Activated CD4-positive, CD25-positive, alpha-beta regulatory T cell treated with anti-CD3 and anti-CD28 coated beads, Interleukin-2, amount 50 U/mL, for 24 hours (primary cell): ENCODE measurements around the gene RBFA.

Experiments
- ATAC-seq, 2 donors: fragments of 150-1000 bp; cut with Tn5 transposase; one replicate each; pipeline ENCODE4 v1.10.0; 2021; ENCODE audit warnings: mild to moderate bottlenecking in 1 of 2, moderate library complexity in 1 of 2

RBFA gene

DNA sequence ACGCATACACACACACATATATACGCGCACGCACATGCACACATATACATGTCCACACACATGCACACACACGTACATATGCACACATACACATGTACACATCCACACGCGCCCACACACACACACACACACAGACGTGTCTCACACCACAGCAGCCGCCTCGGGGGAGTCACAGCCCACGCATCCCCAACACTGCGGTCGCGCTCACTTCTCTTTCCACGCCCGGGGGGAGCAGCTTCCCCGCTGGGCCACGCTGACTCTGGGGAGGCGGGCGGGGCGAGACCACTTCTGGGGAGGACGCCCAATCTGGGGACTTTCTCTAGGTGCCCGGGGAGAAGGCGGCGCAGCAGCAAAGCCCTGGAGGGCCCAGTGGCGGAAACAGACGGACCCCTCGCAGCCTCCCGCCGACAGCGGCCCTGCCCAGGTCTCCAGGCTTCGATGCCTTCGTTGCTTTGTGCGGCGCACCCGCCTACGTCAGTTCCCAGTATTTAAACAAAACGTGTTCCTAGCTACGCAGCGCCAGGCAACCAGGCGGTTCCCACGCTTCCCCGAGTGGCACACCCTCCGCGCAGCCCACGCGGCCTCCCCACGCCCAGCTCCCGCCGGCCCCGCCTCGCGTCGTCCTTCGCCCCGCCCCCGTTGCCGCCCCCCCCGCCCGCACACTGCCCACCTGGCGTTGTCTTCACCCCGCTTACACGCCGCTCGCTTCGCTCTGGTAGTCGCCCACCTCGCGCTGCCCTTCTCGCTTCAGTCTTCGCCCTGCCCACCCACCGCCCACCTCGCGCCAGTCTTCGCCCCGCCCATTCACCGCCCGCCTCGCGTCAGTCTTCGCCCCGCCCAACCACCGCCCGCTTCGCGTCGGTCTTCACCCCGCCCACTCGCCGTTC is 810 bp upstream of the RBFA start:
- ATAC-seq: peak; percentile 56 to 60

DNA sequence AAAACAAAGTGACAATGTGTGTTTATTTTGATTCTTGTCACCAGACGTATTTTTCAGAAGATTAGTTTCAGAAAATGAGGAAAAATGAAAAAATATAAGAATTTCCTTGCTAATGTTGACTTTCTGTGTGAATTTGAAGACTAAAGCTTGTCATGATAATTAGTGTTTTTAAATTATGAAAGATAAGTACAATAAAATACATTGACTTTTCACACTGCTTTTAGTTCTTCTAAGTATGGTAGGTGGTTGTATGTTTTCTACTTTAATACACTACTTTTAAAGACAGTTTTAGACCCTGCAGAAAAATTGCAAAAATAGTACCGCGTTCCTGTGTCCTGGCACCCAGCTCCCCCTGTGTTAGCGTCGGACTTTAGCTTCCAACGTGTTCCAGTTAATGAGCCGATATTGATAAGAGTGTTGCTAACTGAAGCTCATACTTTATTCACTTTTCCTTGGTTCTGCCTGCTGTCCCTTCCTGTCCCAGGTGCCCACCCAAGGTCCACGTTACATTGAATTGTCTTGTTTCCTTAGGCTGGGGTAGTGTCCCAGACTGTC is 695 bp downstream of the RBFA start:
- no peak for ATAC-seq

- ATAC-seq: no peak
Observed at GRCh38 chr18:80035997-80036396, 1.8 kb downstream of the RBFA start.

DNA sequence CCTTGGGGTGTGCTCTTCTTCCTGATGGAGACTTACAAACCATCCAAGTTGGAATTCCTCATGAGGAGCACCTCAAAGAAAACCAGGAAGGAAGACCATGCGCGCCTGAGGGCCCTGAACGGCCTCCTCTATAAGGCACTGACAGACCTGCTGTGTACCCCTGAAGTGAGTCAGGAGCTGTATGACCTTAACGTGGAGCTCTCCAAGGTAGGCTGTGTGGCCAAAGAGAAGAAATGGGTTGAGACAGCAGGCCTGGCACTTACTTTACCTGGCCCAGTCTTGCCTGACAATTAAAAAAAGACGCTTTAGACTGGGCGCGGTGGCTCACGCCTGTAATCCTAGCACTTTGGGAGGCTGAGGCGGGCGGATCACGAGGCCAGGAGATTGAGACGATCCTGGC is 3.1 kb downstream of the RBFA start:
- ATAC-seq: no peak

GRCh38 chr18:80037869-80038630 is 3.8 kb downstream of the RBFA start:
- ATAC-seq: no peak

- ATAC-seq: no peak
Observed at GRCh38 chr18:80040515-80040914, 6.3 kb downstream of the RBFA start.

- ATAC-seq: peak; percentile 28 to 30
Observed at GRCh38 chr18:80041424-80041823, 7.2 kb downstream of the RBFA start.

DNA sequence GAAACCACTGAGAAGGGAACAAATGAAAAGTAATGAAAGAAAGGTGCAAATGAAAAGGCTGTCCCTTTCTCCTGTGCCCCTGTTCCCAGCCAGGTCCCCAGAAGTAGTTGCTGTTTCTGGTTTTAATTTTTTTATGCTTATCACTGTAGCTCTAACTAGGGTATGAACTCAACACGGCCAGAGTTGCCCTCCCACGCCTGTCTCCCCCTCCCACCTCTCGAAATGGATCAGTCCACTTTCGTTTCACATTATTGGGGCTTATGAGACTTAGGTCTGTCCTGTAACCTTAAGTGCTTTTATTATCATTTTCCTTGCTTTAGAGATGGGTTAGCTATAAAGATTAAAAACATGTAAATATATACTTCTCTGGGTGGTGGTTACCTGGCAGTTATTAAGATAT is 8.6 kb downstream of the RBFA start:
- ATAC-seq: no peak

DNA sequence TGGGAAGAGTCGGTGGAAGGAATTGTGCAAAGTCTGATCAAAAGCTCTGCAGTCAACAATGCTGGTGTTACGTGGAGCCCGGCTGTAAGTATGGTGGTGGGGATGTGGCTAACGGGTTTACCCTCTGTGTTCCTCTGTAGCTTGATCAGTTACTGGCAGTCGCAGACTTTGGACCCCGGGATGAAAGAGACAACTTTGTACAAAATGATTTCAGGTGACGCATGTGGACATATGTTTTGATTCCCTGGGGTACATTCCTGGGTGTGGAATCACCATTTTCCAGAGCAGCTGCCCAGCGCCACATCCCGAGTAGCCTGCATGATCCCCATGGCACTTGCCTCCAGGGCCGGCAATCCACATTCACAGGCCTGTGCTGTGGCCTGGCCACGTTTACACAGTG is 9.8 kb downstream of the RBFA start:
- ATAC-seq: no peak

GRCh38 chr18:80046011-80046410 is 11.8 kb downstream of the RBFA start:
- no peak for ATAC-seq

DNA sequence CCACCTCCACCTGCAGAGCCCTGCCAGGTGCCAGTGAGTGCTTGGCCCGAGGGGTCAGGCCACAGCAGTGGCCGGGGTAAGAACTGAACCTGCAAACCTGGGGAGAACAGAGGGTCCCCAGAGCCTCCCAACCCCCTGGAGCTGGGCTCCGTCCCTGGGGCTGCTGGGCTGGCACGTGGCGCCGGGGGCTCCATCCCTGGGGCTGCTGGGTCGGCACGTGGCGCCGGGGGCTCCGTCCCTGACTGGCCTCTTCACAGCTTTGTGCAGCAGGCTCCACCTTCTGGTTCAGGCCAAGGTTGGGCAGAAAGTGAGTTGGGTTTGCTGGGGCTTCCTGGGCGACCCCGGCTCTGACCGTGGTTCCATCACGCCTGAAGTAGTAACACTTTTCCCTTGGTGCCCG is 12.2 kb downstream of the RBFA start:
- ATAC-seq: no peak

- no peak for ATAC-seq
Observed at GRCh38 chr18:80046961-80047541, 12.8 kb downstream of the RBFA start.

DNA sequence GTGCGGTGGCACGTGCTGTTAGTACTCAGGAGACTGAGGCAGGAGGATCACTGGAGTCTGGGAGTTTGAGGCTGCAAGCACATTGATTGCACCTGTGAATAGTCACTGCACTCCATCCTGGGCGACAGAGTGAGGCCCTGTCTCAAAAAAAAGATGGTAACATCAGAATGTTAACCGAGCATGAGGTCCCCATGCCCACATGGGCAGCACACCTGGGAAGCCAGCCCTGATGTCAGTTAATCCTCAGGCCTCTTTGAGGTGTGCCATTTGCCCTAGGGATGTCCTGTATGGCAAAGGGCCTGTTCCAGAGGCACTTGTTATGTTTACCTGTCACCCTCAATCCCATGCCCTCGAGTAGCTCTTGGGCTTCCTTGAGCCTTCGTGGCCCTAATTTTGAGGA is 16.6 kb downstream of the RBFA start:
- ATAC-seq: no peak

- no peak for ATAC-seq
Observed at GRCh38 chr18:80056095-80056494, 21.9 kb downstream of the RBFA start.

- ATAC-seq: no peak
Observed at GRCh38 chr18:80059945-80060344, 25.7 kb downstream of the RBFA start.

GRCh38 chr18:80065705-80066104 is 31.5 kb downstream of the RBFA start:
- no peak for ATAC-seq

- ATAC-seq: no peak
Observed at GRCh38 chr18:80067321-80067720, 33.1 kb downstream of the RBFA start.

- ATAC-seq: no peak
Observed at GRCh38 chr18:80067897-80068296, 33.7 kb downstream of the RBFA start.

- ATAC-seq: no peak
Observed at GRCh38 chr18:80068571-80069272, 34.5 kb downstream of the RBFA start.

DNA sequence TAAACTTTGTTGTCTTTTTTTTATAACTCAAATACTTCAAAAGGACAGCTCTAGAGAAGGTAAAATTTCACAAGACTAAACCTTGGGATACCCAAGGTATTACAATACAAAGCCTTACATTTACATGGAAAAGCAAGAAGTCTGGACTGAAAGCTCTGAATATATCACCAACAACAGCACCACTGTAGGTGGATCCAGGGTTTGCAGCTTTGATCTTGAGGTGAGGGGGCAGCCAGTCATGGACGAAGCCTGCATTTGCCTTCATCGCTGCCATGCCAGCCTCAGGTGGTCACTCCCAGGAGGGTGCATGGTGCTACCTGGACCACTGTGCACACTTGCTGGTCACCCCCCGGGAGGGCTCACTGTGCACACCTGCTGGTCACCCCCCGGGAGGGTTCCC is 36.6 kb downstream of the RBFA start:
- ATAC-seq: no peak

- no peak for ATAC-seq
Observed at GRCh38 chr18:80074183-80074582, 39.9 kb downstream of the RBFA start.

DNA sequence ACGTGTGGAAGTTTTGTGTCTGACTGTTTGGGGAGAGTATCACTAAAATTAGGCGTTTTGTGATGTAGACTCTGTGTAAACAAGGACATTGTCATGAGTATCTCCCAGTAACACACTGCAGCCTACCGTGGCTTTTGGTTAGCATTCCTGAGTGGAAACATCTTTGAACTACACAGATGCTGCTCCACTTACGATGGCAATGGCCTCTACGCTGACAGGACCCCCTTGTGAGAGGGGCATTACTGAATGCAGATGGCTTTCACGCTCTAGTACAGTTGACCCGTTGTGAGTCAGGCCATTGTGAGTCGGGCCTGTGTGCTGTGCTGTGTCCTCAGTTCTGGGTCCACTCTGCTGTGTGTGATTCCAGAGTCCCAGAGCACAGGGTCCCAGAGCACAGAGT is 40.5 kb downstream of the RBFA start:
- no peak for ATAC-seq

GRCh38 chr18:80075940-80076339 is 41.7 kb downstream of the RBFA start:
- ATAC-seq: no peak
